Activated naive CD8-positive, alpha-beta T cell (primary cell): Measurements from ENCODE around the gene PLCG1.

Experiments
- H3K27ac Mint-ChIP-seq: one replicate; pipeline ENCODE4 v1.8.0; 2021; ENCODE audit warnings: mixed read lengths
- H3K27me3 Mint-ChIP-seq: one replicate; pipeline ENCODE4 v1.8.0; 2021; ENCODE audit warnings: mixed read lengths
- H3K36me3 Mint-ChIP-seq: one replicate; pipeline ENCODE4 v1.8.0; 2021; ENCODE audit warnings: mixed read lengths
- H3K4me1 Mint-ChIP-seq: one replicate; pipeline ENCODE4 v1.8.0; 2021; ENCODE audit warnings: low read depth, mixed read lengths
- H3K4me3 Mint-ChIP-seq: one replicate; pipeline ENCODE4 v1.8.0; 2021; ENCODE audit warnings: mild to moderate bottlenecking, mixed read lengths
- H3K9me3 Mint-ChIP-seq: one replicate; pipeline ENCODE4 v1.8.0; 2021; ENCODE audit warnings: low read depth, mixed read lengths

The PLCG1 gene

GRCh38 chr20:41145821-41146620 lies 8.7 kb downstream of the PLCG1 start:
- Mint-ChIP-seq H3K36me3 (peaks cover 16% of the 10 kb centered on the region), H3K27ac (peak overlapping the region; percentile 96), H3K4me3 (peak overlapping the region; percentile 93), H3K4me1 (peaks cover 99% of the 10 kb centered on the region), H3K27me3 (no peaks in the 10 kb centered on the region), H3K9me3 (peaks cover 4% of the 10 kb centered on the region)

DNA sequence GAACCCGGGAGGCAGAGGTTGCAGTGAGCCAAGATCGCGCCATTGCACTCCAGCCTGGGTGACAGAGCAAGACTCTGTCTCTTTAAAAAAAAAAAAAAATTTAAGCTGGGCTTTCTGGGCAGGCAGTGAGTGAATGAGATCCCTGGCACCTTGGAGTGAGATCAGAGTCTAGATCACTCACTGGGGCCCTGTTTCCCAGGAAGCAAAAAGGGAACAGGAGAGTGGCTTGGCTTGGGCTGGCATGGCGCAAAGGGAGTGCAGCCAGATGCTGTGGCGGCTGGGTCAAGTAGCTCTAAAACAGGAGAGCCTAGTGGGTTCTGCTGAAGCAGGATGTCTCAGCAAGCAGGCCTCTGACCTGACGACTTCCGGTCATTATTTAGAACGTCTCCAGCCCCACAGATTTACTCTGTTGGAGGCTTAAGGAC lies 10.4 kb downstream of the PLCG1 start:
- H3K9me3 Mint-ChIP-seq, result peaks cover 4% of the 10 kb centered on the region
- peaks cover 16% of the 10 kb centered on the region for H3K36me3 Mint-ChIP-seq
- H3K27me3 Mint-ChIP-seq, result no peaks in the 10 kb centered on the region
- peaks cover 98% of the 10 kb centered on the region for H3K4me1 Mint-ChIP-seq
- peak overlapping the region; percentile 93 for H3K4me3 Mint-ChIP-seq
- H3K27ac Mint-ChIP-seq, result peak overlapping the region; percentile 97

- Mint-ChIP-seq H3K9me3 (peaks cover 4% of the 10 kb centered on the region), H3K27ac (peak overlapping the region; percentile 97), H3K4me3 (peak overlapping the region; percentile 64), H3K4me1 (peaks cover 95% of the 10 kb centered on the region), H3K27me3 (no peaks in the 10 kb centered on the region), H3K36me3 (peaks cover 13% of the 10 kb centered on the region)
Measured at GRCh38 chr20:41148942-41149341, 11.6 kb downstream of the PLCG1 start.

DNA sequence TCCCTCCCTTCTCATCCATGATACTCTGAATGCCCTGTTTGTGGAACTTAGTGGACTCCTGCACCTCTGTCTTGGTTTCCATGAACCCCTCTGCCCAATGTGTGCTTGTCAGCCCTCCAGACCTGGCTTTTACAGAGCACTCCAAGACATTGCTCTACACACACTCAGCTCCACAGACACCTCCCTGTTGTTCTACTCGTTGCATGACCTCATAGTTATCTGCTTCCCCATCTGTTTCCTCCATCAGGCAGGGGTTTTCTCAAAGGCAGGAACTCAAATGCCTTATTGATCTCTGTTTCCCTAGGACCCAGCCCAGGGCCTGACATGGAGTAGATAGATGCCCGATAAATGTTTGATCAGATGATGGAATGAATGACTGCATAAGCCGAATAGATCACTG lies 13.3 kb downstream of the PLCG1 start:
- H3K36me3 Mint-ChIP-seq, result peaks cover 12% of the 10 kb centered on the region
- peaks cover 4% of the 10 kb centered on the region for H3K9me3 Mint-ChIP-seq
- peak overlapping the region; percentile 97 for H3K27ac Mint-ChIP-seq
- no peaks in the 10 kb centered on the region for H3K27me3 Mint-ChIP-seq
- peaks cover 95% of the 10 kb centered on the region for H3K4me1 Mint-ChIP-seq
- H3K4me3 Mint-ChIP-seq, result peak overlapping the region; percentile 67

DNA sequence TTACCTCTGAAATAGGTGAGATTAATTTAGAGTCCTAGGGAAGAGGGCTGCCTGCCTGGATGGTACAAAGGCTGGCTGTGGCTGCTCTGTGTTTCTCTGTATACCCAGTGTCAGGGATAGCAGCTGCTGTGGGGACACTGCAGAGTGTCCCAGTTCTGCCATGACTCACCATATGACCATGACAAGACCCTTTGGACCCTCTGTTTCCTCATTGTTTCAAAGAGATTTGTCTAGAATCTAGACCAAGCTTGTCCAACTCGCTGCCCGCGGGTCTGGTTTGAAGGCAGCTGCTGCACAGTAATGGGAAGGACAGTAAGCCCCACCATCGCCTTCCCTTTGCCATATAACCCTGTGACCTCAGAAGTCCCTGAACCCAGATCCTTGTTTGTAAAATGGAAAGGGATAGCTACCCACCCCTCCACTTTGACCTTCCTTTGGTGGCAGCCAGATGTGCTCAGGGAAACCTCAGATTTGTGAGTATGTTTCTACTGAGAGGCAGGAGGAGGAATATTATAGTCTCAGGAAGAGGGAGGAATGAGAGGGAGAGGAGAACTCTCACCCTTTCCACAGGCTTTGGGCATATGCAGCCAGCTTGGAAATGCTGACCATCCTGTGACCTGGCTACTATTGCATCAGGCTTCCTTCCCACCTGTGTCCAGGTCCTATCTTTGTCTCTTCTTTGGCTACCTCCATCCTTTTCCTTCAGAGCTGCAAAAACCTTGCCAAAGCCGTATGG lies 14.0 kb downstream of the PLCG1 start:
- H3K4me3 Mint-ChIP-seq, result peak overlapping the region; percentile 67
- peaks cover 95% of the 10 kb centered on the region for H3K4me1 Mint-ChIP-seq
- H3K36me3 Mint-ChIP-seq, result peaks cover 11% of the 10 kb centered on the region

DNA sequence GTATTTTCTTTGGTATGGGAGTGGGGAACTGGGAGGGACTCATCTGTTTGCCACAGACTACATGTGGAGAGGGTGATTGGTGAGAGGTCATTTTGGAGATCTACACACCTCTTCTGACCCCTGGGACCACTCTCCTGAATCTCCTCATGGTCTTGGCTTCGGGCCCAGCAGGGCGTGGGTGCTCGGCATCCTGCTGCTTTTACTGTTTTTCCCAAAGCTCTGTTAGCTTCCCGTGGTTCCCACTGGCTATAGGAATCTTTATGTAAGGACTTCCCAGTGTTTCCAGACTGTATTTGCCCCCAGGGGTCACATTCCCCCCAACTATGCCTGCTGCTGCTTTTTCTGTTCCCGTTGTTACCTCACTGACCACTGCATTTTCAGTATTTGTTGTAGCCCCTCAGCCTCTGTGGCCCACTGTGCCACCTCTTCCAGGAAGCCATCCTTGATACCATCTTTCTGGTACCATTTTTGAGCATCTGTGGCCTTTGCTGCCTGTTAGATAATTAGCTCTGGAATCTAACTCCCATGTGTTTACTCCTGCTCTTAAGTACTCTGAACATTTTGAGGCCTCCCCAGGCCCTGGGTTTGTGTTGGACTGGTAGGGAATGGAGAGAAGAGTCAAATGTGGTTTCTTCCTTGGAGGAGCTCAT lies 14.9 kb downstream of the PLCG1 start:
- Mint-ChIP-seq H3K27ac (peak overlapping the region; percentile 97), H3K36me3 (peaks cover 7% of the 10 kb centered on the region), H3K27me3 (no peaks in the 10 kb centered on the region), H3K4me1 (peaks cover 95% of the 10 kb centered on the region), H3K9me3 (peaks cover 4% of the 10 kb centered on the region), H3K4me3 (peak overlapping the region; percentile 69)

More for the DNA sequence above, 14.0 kb downstream of the PLCG1 start:
- Mint-ChIP-seq H3K27me3 (no peaks in the 10 kb centered on the region), H3K27ac (peak overlapping the region; percentile 97), H3K9me3 (peaks cover 4% of the 10 kb centered on the region)

GRCh38 chr20:41154436-41155176 lies 17.3 kb downstream of the PLCG1 start:
- H3K4me1 Mint-ChIP-seq, result peaks cover 96% of the 10 kb centered on the region
- peaks cover under 1% of the 10 kb centered on the region for H3K9me3 Mint-ChIP-seq
- peaks cover 3% of the 10 kb centered on the region for H3K36me3 Mint-ChIP-seq
- peak overlapping the region; percentile 72 for H3K4me3 Mint-ChIP-seq
- H3K27me3 Mint-ChIP-seq, result no peaks in the 10 kb centered on the region
- H3K27ac Mint-ChIP-seq, result peak overlapping the region; percentile 88

GRCh38 chr20:41155261-41155660 lies 17.9 kb downstream of the PLCG1 start:
- Mint-ChIP-seq H3K36me3 (peaks cover 7% of the 10 kb centered on the region), H3K4me1 (peaks cover 96% of the 10 kb centered on the region), H3K27ac (peak overlapping the region; percentile 88), H3K27me3 (no peaks in the 10 kb centered on the region), H3K9me3 (no peaks in the 10 kb centered on the region), H3K4me3 (peak overlapping the region; percentile 72)

- H3K36me3 Mint-ChIP-seq, result peaks cover 12% of the 10 kb centered on the region
- peaks cover 94% of the 10 kb centered on the region for H3K4me1 Mint-ChIP-seq
- H3K9me3 Mint-ChIP-seq, result no peaks in the 10 kb centered on the region
- H3K27ac Mint-ChIP-seq, result peak overlapping the region; percentile 88
- peak overlapping the region; percentile 80 for H3K4me3 Mint-ChIP-seq
- H3K27me3 Mint-ChIP-seq, result no peaks in the 10 kb centered on the region
Measured at GRCh38 chr20:41158082-41158625, 20.8 kb downstream of the PLCG1 start.

DNA sequence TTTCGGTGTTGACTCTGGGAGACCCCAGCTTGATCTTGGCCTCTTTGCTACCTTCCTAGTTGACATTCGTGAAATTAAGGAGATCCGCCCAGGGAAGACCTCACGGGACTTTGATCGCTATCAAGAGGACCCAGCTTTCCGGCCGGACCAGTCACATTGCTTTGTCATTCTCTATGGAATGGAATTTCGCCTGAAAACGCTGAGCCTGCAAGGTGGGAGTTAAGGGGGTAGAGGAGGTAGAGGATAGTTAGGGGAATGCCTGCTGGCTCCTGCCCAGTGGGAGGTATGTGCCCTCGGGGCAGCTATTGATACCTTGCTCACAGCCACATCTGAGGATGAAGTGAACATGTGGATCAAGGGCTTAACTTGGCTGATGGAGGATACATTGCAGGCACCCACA lies 22.2 kb downstream of the PLCG1 start:
- Mint-ChIP-seq H3K27me3 (no peaks in the 10 kb centered on the region), H3K4me1 (peaks cover 94% of the 10 kb centered on the region), H3K9me3 (no peaks in the 10 kb centered on the region), H3K27ac (peak overlapping the region; percentile 88), H3K4me3 (peak overlapping the region; percentile 80), H3K36me3 (peaks cover 16% of the 10 kb centered on the region)

DNA sequence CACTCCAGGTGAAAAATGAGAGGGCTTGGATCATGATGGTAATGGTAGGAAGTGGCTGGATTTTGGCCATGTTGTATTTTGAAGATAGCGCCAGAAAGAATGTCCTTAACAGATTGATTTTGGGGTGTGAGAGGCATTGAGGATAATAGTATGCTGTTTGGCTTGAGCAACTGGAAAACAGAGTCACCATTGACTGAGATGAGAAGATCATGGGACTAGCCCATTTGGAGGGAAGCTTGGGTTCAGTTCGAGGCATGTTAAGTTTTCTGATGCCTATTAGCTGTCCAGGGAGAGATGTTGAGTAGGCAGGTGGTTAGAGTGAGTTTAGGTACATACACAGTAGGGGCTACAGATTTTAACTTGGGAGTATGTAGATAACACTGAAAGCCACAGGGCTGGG lies 23.3 kb downstream of the PLCG1 start:
- peak overlapping the region; percentile 53 for H3K4me3 Mint-ChIP-seq
- no peaks in the 10 kb centered on the region for H3K27me3 Mint-ChIP-seq
- H3K4me1 Mint-ChIP-seq, result peaks cover 89% of the 10 kb centered on the region
- H3K36me3 Mint-ChIP-seq, result peaks cover 16% of the 10 kb centered on the region
- H3K27ac Mint-ChIP-seq, result peak overlapping the region; percentile 88
- H3K9me3 Mint-ChIP-seq, result no peaks in the 10 kb centered on the region

DNA sequence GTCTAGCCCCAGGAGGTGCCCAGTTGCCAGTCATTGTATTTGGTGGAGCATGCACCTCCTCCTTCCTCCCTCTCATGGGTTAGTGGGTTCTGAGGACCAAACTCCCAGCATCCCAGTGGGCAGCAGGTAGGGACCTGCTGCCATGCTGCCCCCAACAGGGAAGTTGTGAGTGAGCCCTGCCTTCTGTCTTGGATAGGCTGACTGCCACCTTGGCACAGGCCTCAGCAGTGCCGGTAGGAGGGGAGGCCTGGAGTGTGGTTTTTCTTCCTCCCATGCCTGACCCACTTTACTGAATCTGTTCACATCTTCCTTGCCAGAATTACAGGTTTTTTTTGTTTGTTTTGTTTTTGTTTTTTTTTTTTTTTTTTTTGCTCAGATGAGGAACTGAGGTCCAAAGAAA lies 24.5 kb downstream of the PLCG1 start:
- H3K9me3 Mint-ChIP-seq, result no peaks in the 10 kb centered on the region
- H3K27me3 Mint-ChIP-seq, result no peaks in the 10 kb centered on the region
- H3K27ac Mint-ChIP-seq, result peak overlapping the region; percentile 81
- H3K4me3 Mint-ChIP-seq, result peak overlapping the region; percentile 53
- peaks cover 83% of the 10 kb centered on the region for H3K4me1 Mint-ChIP-seq
- peaks cover 16% of the 10 kb centered on the region for H3K36me3 Mint-ChIP-seq

DNA sequence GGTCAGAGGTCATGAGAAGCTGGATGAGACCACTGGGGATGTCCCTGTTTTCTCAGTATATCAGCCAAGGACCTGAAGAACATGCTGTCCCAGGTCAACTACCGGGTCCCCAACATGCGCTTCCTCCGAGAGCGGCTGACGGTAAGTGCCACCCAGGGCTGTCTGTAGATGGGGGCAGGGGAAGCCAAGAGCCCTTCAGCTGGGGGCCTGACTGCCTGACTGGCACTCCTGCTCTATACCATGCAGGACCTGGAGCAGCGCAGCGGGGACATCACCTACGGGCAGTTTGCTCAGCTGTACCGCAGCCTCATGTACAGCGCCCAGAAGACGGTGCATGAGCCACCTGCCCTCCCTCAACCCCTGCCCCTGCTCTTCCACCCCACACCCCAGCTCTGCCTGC lies 25.1 kb downstream of the PLCG1 start:
- H3K27ac Mint-ChIP-seq, result peak overlapping the region; percentile 81
- peaks cover 20% of the 10 kb centered on the region for H3K36me3 Mint-ChIP-seq
- H3K4me1 Mint-ChIP-seq, result peaks cover 83% of the 10 kb centered on the region
- no peaks in the 10 kb centered on the region for H3K27me3 Mint-ChIP-seq
- H3K9me3 Mint-ChIP-seq, result no peaks in the 10 kb centered on the region
- H3K4me3 Mint-ChIP-seq, result peak overlapping the region; percentile 53

DNA sequence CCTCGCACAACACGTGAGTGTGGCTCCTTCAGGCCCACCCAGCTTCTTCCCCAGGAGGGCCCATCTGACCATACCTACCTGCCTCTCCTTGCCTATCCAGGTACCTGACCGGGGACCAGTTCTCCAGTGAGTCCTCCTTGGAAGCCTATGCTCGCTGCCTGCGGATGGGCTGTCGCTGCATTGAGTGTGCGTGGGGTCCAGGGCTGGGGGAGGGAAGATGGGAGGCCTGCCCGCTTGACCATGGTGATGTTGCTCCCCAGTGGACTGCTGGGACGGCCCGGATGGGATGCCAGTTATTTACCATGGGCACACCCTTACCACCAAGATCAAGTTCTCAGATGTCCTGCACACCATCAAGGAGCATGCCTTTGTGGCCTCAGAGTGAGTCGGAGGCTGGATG lies 26.5 kb downstream of the PLCG1 start:
- Mint-ChIP-seq H3K27me3 (no peaks in the 10 kb centered on the region), H3K4me1 (peaks cover 71% of the 10 kb centered on the region), H3K9me3 (no peaks in the 10 kb centered on the region), H3K27ac (peak overlapping the region; percentile 81), H3K4me3 (no peak overlapping the region), H3K36me3 (peaks cover 20% of the 10 kb centered on the region)
